CD4-positive, alpha-beta T cell (primary cell): ENCODE measurements around the gene SF3A2. TPM values are rescaled to one million over a fixed set of nuclear protein-coding genes. Genes with fewer than 3 reads are reported as not detected.

Experiments used
- ATAC-seq: fragments of 200-7000 bp; cut with Tn5 transposase; one replicate; pipeline ENCODE4 v1.10.0; 2022; ENCODE audit warnings: mild to moderate bottlenecking; ENCODE audit not compliant: poor library complexity
- CTCF ChIA-PET: fragments of 350-600 bp; sonication (Branson Sonifier 250); formaldehyde crosslinking; loops from one replicate; lab custom pipeline; 2021; ENCODE audit warnings: antibody characterized with exemption, inconsistent platforms; lab: Charles Lee
- POLR2A ChIA-PET: fragments of 350-600 bp; sonication (Branson Sonifier 250); formaldehyde crosslinking; loops from one replicate; lab custom pipeline; 2021; ENCODE audit warnings: antibody characterized with exemption, inconsistent platforms; lab: Charles Lee
- DNase-seq, 14 experiments: peaks; one replicate each; pipeline ENCODE4 v3.0.0-alpha.2; 2013 to 2020; ENCODE audit warnings: mixed read lengths in 2 of 14
- H3K27ac ChIP-seq, 2 donors: one replicate each; pipeline versions ENCODE4 v1.5.1 to v1.7.0; 2013; ENCODE audit warnings: low read length in 2 of 2, low read depth in 1 of 2, mild to moderate bottlenecking in 1 of 2
- H3K27me3 ChIP-seq, 2 experiments: 1 replicate in 1 of 2; 2 replicates in 1 of 2; pipeline versions ENCODE4 v1.6.1 to v1.7.0; 2013; ENCODE audit warnings: low read length in 2 of 2, control low read depth in 1 of 2, mild to moderate bottlenecking in 1 of 2, moderate library complexity in 1 of 2; ENCODE audit not compliant: insufficient read depth in 2 of 2, control insufficient read depth in 1 of 2
- H3K36me3 ChIP-seq: one replicate; pipeline ENCODE4 v1.6.1; 2013; ENCODE audit warnings: low read length, control low read depth; ENCODE audit not compliant: insufficient read depth
- H3K4me1 ChIP-seq: one replicate; pipeline ENCODE4 v1.6.1; 2013; ENCODE audit warnings: low read length, control low read depth; ENCODE audit not compliant: insufficient read depth
- H3K4me3 ChIP-seq: one replicate; pipeline ENCODE4 v1.5.1; 2013; ENCODE audit warnings: mild to moderate bottlenecking, low read length, moderate library complexity
- H3K9me3 ChIP-seq, 2 experiments: 1 replicate in 1 of 2; 2 replicates in 1 of 2; pipeline versions ENCODE4 v1.6.1 to v1.7.0; 2013; ENCODE audit warnings: low read length in 2 of 2, mild to moderate bottlenecking in 2 of 2, control low read depth in 1 of 2, moderate library complexity in 1 of 2; ENCODE audit not compliant: control insufficient read depth in 1 of 2, insufficient read depth in 1 of 2
- H3K27ac Mint-ChIP-seq: one replicate; pipeline ENCODE4 v1.8.0; 2020; ENCODE audit warnings: mixed read lengths
- H3K27me3 Mint-ChIP-seq: one replicate; pipeline ENCODE4 v1.8.0; 2021; ENCODE audit warnings: mixed read lengths
- H3K36me3 Mint-ChIP-seq: one replicate; pipeline ENCODE4 v1.8.0; 2021; ENCODE audit warnings: low read depth, mixed read lengths
- H3K4me1 Mint-ChIP-seq: one replicate; pipeline ENCODE4 v1.8.0; 2021; ENCODE audit warnings: low read depth, mixed read lengths
- H3K4me3 Mint-ChIP-seq: one replicate; pipeline ENCODE4 v1.8.0; 2020; ENCODE audit warnings: mild to moderate bottlenecking, mixed read lengths
- H3K9me3 Mint-ChIP-seq: one replicate; pipeline ENCODE4 v1.8.0; 2020; ENCODE audit warnings: mixed read lengths
- intact Hi-C, 2 experiments: fragments of 100-400 bp; cut with DNase I in 1 of 2; cut with micrococcal nuclease in 1 of 2; formaldehyde crosslinking; loops; one replicate each; pipeline versions ENCODE4 v1.15.1 to v1.9.0; 2023 to 2025; cut with DNase I, micrococcal nuclease
- total RNA-seq, 174 experiments: library from RNA in 2 of 174; stranded (reverse) in 2 of 174; gene quantifications; one replicate each; pipeline ENCODE4 v1.2.3 and lab custom pipeline; 2021 to 2026
- TF ChIP-seq, protein P1 (sequence below): fragments of 200-600 bp; IDR thresholded peaks from one replicate; pipeline ENCODE4 v1.8.0; 2022; ENCODE audit warnings: antibody characterized with exemption, mild to moderate bottlenecking

SF3A2 gene
- total RNA-seq, 2 experiments from 2014 or later: 186 to 194 TPM

DNA sequence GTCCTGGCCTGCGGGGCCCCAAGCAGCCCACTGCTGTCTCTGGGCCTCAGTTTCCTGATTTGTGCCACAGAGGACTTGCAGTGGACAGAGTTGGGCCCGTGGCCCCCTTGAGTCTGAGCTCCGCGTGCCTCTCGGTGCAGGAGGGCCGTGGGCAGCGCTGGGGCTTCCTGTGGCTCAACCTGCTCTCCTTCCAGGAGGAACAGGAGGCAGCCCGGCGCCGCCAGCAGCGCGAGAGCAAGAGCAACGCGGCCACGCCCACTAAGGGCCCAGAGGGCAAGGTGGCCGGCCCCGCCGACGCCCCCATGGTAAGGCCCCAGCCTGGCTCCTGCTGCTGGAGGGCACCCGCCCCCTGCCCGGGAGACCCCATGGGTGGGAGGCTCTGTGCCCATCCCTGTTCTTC lies 26.4 kb upstream of the SF3A2 start:
- H3K27ac ChIP-seq: no peak overlapping the region
- no peak for ATAC-seq
- ChIA-PET POLR2A (no interaction called here), CTCF (no interaction called here)
- Mint-ChIP-seq H3K4me1 (peaks cover 4% of the 10 kb centered on the region), H3K9me3 (no peaks in the 10 kb centered on the region), H3K4me3 (no peak overlapping the region), H3K27me3 (no peaks in the 10 kb centered on the region), H3K27ac (no peak overlapping the region), H3K36me3 (peaks cover 44% of the 10 kb centered on the region)
- H3K27me3 ChIP-seq: no peaks in the 10 kb centered on the region
- peaks cover 55% of the 10 kb centered on the region for H3K36me3 ChIP-seq
- intact Hi-C loops: no loop called here
- DNase-seq: no peak
- H3K9me3 ChIP-seq: no peaks in the 10 kb centered on the region
- no peak overlapping the region for H3K4me3 ChIP-seq
- TF ChIP-seq, protein P1, sequence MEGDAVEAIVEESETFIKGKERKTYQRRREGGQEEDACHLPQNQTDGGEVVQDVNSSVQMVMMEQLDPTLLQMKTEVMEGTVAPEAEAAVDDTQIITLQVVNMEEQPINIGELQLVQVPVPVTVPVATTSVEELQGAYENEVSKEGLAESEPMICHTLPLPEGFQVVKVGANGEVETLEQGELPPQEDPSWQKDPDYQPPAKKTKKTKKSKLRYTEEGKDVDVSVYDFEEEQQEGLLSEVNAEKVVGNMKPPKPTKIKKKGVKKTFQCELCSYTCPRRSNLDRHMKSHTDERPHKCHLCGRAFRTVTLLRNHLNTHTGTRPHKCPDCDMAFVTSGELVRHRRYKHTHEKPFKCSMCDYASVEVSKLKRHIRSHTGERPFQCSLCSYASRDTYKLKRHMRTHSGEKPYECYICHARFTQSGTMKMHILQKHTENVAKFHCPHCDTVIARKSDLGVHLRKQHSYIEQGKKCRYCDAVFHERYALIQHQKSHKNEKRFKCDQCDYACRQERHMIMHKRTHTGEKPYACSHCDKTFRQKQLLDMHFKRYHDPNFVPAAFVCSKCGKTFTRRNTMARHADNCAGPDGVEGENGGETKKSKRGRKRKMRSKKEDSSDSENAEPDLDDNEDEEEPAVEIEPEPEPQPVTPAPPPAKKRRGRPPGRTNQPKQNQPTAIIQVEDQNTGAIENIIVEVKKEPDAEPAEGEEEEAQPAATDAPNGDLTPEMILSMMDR: no peak
- H3K4me1 ChIP-seq: peaks cover 9% of the 10 kb centered on the region

DNA sequence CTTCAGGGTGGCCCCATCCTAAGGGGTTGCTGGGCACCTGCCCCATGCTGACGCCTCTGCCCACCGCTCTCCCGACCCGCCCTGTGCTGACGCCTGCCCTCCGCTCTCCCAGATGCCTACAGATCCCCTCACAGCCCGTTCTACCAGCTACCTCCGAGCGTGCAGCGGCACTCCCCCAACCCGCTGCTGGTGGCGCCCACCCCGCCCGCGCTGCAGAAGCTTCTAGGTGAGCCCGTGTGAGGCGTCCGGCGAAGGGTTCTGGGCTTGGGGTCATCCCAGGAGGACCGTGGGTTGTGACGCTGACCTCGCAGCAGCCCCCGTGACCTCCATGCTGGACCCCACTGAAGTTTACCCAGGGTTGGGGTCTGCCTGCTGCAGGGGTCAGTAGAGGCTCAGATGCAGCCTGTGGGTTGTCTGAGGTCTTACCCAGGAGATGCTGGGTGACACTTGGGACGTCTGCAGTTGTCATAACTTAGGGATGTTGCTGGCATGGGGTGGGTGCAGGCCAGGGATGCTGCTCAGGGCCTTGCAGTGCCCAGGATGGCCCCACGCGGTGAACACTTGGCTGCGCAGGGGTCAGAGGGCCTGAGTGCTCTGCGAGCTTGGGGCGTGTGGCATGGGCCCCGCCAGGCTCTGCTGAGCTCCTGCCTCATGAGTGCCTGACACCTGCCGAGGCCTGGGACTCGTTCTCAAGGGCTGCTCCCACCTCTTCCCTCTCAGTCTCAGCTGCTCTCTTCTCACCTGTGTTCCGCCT lies 25.5 kb upstream of the SF3A2 start:
- H3K27ac Mint-ChIP-seq: no peak overlapping the region
- intact Hi-C loops: no loop called here
- H3K9me3 ChIP-seq: no peaks in the 10 kb centered on the region
- peaks cover 50% of the 10 kb centered on the region for H3K36me3 Mint-ChIP-seq
- no peak overlapping the region for H3K4me3 Mint-ChIP-seq
- H3K9me3 Mint-ChIP-seq: no peaks in the 10 kb centered on the region
- ChIA-PET POLR2A (no interaction called here), CTCF (no interaction called here)
- DNase-seq (no peak), ATAC-seq (no peak)
- H3K27ac ChIP-seq: no peak overlapping the region
- H3K27me3 ChIP-seq: no peaks in the 10 kb centered on the region
- no peak overlapping the region for H3K4me3 ChIP-seq
- TF ChIP-seq, protein P1: no peak
- peaks cover 18% of the 10 kb centered on the region for H3K4me1 ChIP-seq
- H3K4me1 Mint-ChIP-seq: peaks cover 13% of the 10 kb centered on the region
- H3K36me3 ChIP-seq: peaks cover 61% of the 10 kb centered on the region
- no peaks in the 10 kb centered on the region for H3K27me3 Mint-ChIP-seq

GRCh38 chr19:2212861-2213711 lies 23.5 kb upstream of the SF3A2 start:
- Mint-ChIP-seq H3K4me1 (peaks cover 13% of the 10 kb centered on the region), H3K9me3 (no peaks in the 10 kb centered on the region), H3K27ac (no peak overlapping the region), H3K27me3 (no peaks in the 10 kb centered on the region), H3K4me3 (peak overlapping the region; percentile 20), H3K36me3 (peaks cover 51% of the 10 kb centered on the region)
- CTCF ChIA-PET: interaction anchor here (0.6 kb wide), 1 partner anchor 1252 kb away, joined by 3 read pairs; no protein-coding TSS in a partner anchor
- Histone ChIP-seq H3K27me3 (no peaks in the 10 kb centered on the region), H3K4me3 (no peak overlapping the region), H3K36me3 (peaks cover 66% of the 10 kb centered on the region), H3K27ac (no peak overlapping the region), H3K4me1 (peaks cover 18% of the 10 kb centered on the region), H3K9me3 (no peaks in the 10 kb centered on the region)
- no peak for DNase-seq
- TF ChIP-seq, protein P1: no peak
- intact Hi-C loops: no loop called here
- no peak for ATAC-seq
- POLR2A ChIA-PET: no interaction called here
